Heart left ventricle (tissue), 16 donors: ENCODE data around the gene MALRD1. TPM values are rescaled to one million over a fixed set of nuclear protein-coding genes. Genes with fewer than 3 reads are reported as not detected.

Experiments used
- ATAC-seq, 4 donors: fragments of 200-7000 bp; cut with Tn5 transposase; one replicate each; pipeline ENCODE4 v1.9.1; 2020 to 2022; ENCODE audit warnings: moderate library complexity in 4 of 4, mild to moderate bottlenecking in 3 of 4, moderate number of reproducible peaks in 1 of 4
- DNase-seq, 5 donors: peaks; one replicate each; pipeline ENCODE4 v3.0.0-alpha.2; 2020
- H3K27ac ChIP-seq, 12 donors: fragments of 200-600 bp; sonication (generic) in 4 of 12; one replicate each; pipeline versions ENCODE4 v1.5.0 to v1.8.0; 2016 to 2022; ENCODE audit warnings: mild to moderate bottlenecking in 2 of 12
- H3K27me3 ChIP-seq, 9 donors: fragments of 200-600 bp; sonication (generic) in 2 of 9; one replicate each; pipeline versions ENCODE4 v1.5.1 to v1.8.0; 2016 to 2022; ENCODE audit warnings: mild to moderate bottlenecking in 3 of 9
- H3K36me3 ChIP-seq, 9 donors: fragments of 200-600 bp; sonication (generic) in 2 of 9; one replicate each; pipeline versions ENCODE4 v1.5.0 to v1.8.0; 2018 to 2022; ENCODE audit warnings: mild to moderate bottlenecking in 2 of 9
- H3K4me1 ChIP-seq, 12 donors: fragments of 200-600 bp; sonication (generic) in 4 of 12; one replicate each; pipeline versions ENCODE4 v1.5.0 to v1.8.0; 2016 to 2022; ENCODE audit warnings: mild to moderate bottlenecking in 3 of 12
- H3K4me3 ChIP-seq, 12 donors: fragments of 200-600 bp; sonication (generic) in 4 of 12; one replicate each; pipeline versions ENCODE4 v1.5.0 to v1.8.0; 2017 to 2022; ENCODE audit warnings: mild to moderate bottlenecking in 9 of 12, moderate library complexity in 4 of 12
- H3K9me3 ChIP-seq, 12 donors: fragments of 200-600 bp; sonication (generic) in 4 of 12; one replicate each; pipeline versions ENCODE4 v1.5.0 to v1.8.0; 2016 to 2022; ENCODE audit warnings: mild to moderate bottlenecking in 1 of 12
- CTCF ChIP-seq, 12 donors: fragments of 200-600 bp; sonication (generic) in 4 of 12; IDR thresholded peaks; one replicate each; pipeline versions ENCODE4 v1.5.0 to v1.8.0; 2018 to 2022; ENCODE audit warnings: antibody characterized with exemption in 12 of 12, mild to moderate bottlenecking in 5 of 12
- POLR2A ChIP-seq, 2 donors: fragments of 450-650 bp; IDR thresholded peaks; one replicate each; pipeline ENCODE4 v1.6.1; 2017; ENCODE audit warnings: antibody characterized with exemption in 2 of 2, mild to moderate bottlenecking in 2 of 2, moderate library complexity in 2 of 2
- WGBS, 4 donors: extraction: QIAGEN DNeasy Blood & Tissue Kit in 2 of 4; methylation state at CpG; one replicate each; pipeline versions ENCODE4 v1.1.5 to v1.1.7; 2013 to 2018; 5-methylcytosine and 5-hydroxymethylcytosine counted together
- intact Hi-C, 10 donors: fragments of 100-400 bp; cut with DNase I; formaldehyde crosslinking; loops; one replicate each; pipeline versions ENCODE4 v1.11.1 to v1.14.2; 2022
- polyA plus RNA-seq, 2 donors: library from polyadenylated mRNA; stranded (reverse); fragments of 200-250 nt; gene quantifications; one replicate each; pipeline ENCODE4 v1.2.3, GENCODE V29; 2013
- total RNA-seq, 9 donors: library from RNA; depleted of rRNA in 2 of 9; stranded (reverse); fragments of >200 nt in 2 of 9; fragmentation: NEBNext Ultra II Directional in 3 of 9; extraction: Animal tissue kit (Norgen Biotek cat#: 25700) in 3 of 9; gene quantifications; one replicate each; pipeline versions ENCODE4 v1.1.0 to v1.2.4, GENCODE V29; 2016 to 2023
- donor health status: ischemic (EF 13 %, LVEDD 7.1; RV severe dilation, severe dysfunction).
- donor health status: healthy with polysubstance abuse.
- donor health status: DM: no; HTN: yes; CAD: no.
- donor health status: DM: no; HTN: no; CAD: no.
- donor health status: ischemic (EF 25% LVEDD 6.9; RV normal size, moderate dysfunction).
- donor health status: ischemic (EF 25% LVEDD 5.7; RV mildly dilated, moderate dysfunction).
- donor health status: healthy.
- donor health status: DM: yes; HTN: yes; CAD: no.
- donor health status: ischemic (EF 35%, LVEDD 5.7; RV mildly dilated, moderate dysfunction).
- donor health status: nonischemic (EF 11% LVEDD 7.7; RV severe dilation, severe dysfunction).
- donor health status: DM: yes; HTN: yes; CAD: no.
- donor health status: PGD.
- donor health status: ischemic (EF 29% LVEDD 5.4; RV normal size, mild dysfunction).
- donor health status: nonischemic (EF 23%, LVEDD 6.1; RV moderate dilation, normal function).

Gene MALRD1
- total and polyA plus RNA-seq, 11 donors: 0.12 to 1.1 (median 0.37) TPM; not detected in 1

GRCh38 chr10:19605806-19606205 lies 557.2 kb downstream of the MALRD1 start:
- H3K27me3 ChIP-seq: no peaks in the 10 kb centered on the region
- TF ChIP-seq CTCF (IDR thresholded peaks at IDR 0.05): no peak
- TF ChIP-seq POLR2A (IDR thresholded peaks at IDR 0.05): no peak
- H3K9me3 ChIP-seq: no peaks in the 10 kb centered on the region
- intact Hi-C loops: no loop called here
- H3K36me3 ChIP-seq: no peaks in the 10 kb centered on the region
- H3K4me3 ChIP-seq: no peak overlapping the region
- H3K27ac ChIP-seq: no peak overlapping the region
- no peak for DNase-seq
- WGBS, 4 donors: 93 to 97% (median 95%) methylated on average over 2 of the region's 2 CpGs
- no peak for ATAC-seq
- no peaks in the 10 kb centered on the region for H3K4me1 ChIP-seq

- no peak overlapping the region for H3K27ac ChIP-seq
- no peaks in the 10 kb centered on the region for H3K9me3 ChIP-seq
- DNase-seq (no peak), ATAC-seq (no peak)
- no peaks in the 10 kb centered on the region for H3K4me1 ChIP-seq
- no peak overlapping the region for H3K4me3 ChIP-seq
- no peaks in the 10 kb centered on the region for H3K27me3 ChIP-seq
- intact Hi-C loops: no loop called here
- TF ChIP-seq POLR2A (IDR thresholded peaks at IDR 0.05): no peak
- TF ChIP-seq CTCF (IDR thresholded peaks at IDR 0.05): no peak
- H3K36me3 ChIP-seq: no peaks in the 10 kb centered on the region
- WGBS, 4 donors: 75 to 81% (median 78%) methylated on average over 4 of the region's 4 CpGs
These were observed 558.4 kb downstream of the MALRD1 start for GRCh38 chr10:19606968-19607367.

GRCh38 chr10:19611775-19612174 lies 563.2 kb downstream of the MALRD1 start:
- no peak for DNase-seq
- TF ChIP-seq CTCF (IDR thresholded peaks at IDR 0.05): no peak
- no peak for TF ChIP-seq POLR2A (IDR thresholded peaks at IDR 0.05)
- Histone ChIP-seq H3K4me1 (no peaks in the 10 kb centered on the region), H3K9me3 (no peaks in the 10 kb centered on the region), H3K27ac (no peak overlapping the region), H3K4me3 (no peak overlapping the region), H3K27me3 (no peaks in the 10 kb centered on the region), H3K36me3 (no peaks in the 10 kb centered on the region)
- ATAC-seq: no peak
- intact Hi-C loops: loop anchor here in 1 of 10 donors (10.0 kb wide), 1 partner anchor 1163 kb away; no protein-coding TSS in a partner anchor

GRCh38 chr10:19616966-19617365 lies 568.4 kb downstream of the MALRD1 start:
- Histone ChIP-seq H3K9me3 (no peaks in the 10 kb centered on the region), H3K36me3 (no peaks in the 10 kb centered on the region), H3K4me1 (no peaks in the 10 kb centered on the region), H3K27me3 (no peaks in the 10 kb centered on the region), H3K27ac (no peak overlapping the region), H3K4me3 (no peak overlapping the region)
- intact Hi-C loops: loop anchor here in 1 of 10 donors (10.0 kb wide), 1 partner anchor 1158 kb away; no protein-coding TSS in a partner anchor
- 68 to 82% (median 75%) methylated on average over 2 of the region's 2 CpGs for WGBS, 4 donors
- DNase-seq: no peak
- no peak for ATAC-seq
- TF ChIP-seq CTCF (IDR thresholded peaks at IDR 0.05) (no peak), POLR2A (IDR thresholded peaks at IDR 0.05) (no peak)
